GM19043 (cell line): ENCODE data around the gene RASD2.

Source experiments
- ATAC-seq: cut with Tn5 transposase; IDR thresholded peaks from one replicate; pipeline ENCODE4 v1.9.1; 2021; ENCODE audit warnings: low read depth; ENCODE audit not compliant: unreplicated experiment

RASD2 gene

GRCh38 chr22:35578836-35579575, 38.4 kb downstream of the RASD2 start:
- ATAC-seq, result no peak

- ATAC-seq, result no peak
Measured at GRCh38 chr22:35580351-35581022, 39.9 kb downstream of the RASD2 start.

GRCh38 chr22:35581023-35581413, 40.4 kb downstream of the RASD2 start:
- ATAC-seq, result no peak

GRCh38 chr22:35582218-35582860, 41.7 kb downstream of the RASD2 start:
- no peak for ATAC-seq

GRCh38 chr22:35582861-35583670, 42.4 kb downstream of the RASD2 start:
- ATAC-seq, result no peak

- no peak for ATAC-seq
Measured at GRCh38 chr22:35586771-35587170, 46.1 kb downstream of the RASD2 start.

GRCh38 chr22:35587447-35587870, 46.8 kb downstream of the RASD2 start:
- no peak for ATAC-seq

- no peak for ATAC-seq
Measured at GRCh38 chr22:35587896-35588295, 47.3 kb downstream of the RASD2 start.

- no peak for ATAC-seq
Measured at GRCh38 chr22:35589071-35589755, 48.6 kb downstream of the RASD2 start.

GRCh38 chr22:35589756-35590093, 49.1 kb downstream of the RASD2 start:
- no peak for ATAC-seq

- ATAC-seq, result no peak
Measured at GRCh38 chr22:35590634-35591295, 50.1 kb downstream of the RASD2 start.

GRCh38 chr22:35591714-35592417, 51.2 kb downstream of the RASD2 start:
- no peak for ATAC-seq

GRCh38 chr22:35592418-35592967, 51.9 kb downstream of the RASD2 start:
- ATAC-seq, result no peak

GRCh38 chr22:35593071-35593890, 52.6 kb downstream of the RASD2 start:
- ATAC-seq, result no peak

GRCh38 chr22:35593891-35594470, 53.4 kb downstream of the RASD2 start:
- no peak for ATAC-seq

GRCh38 chr22:35594686-35595085, 54.1 kb downstream of the RASD2 start:
- ATAC-seq, result no peak

- ATAC-seq, result no peak
Measured at GRCh38 chr22:35596821-35597220, 56.2 kb downstream of the RASD2 start.
